ENCODE measurements around the gene PSMB9.

Gene PSMB9

DNA sequence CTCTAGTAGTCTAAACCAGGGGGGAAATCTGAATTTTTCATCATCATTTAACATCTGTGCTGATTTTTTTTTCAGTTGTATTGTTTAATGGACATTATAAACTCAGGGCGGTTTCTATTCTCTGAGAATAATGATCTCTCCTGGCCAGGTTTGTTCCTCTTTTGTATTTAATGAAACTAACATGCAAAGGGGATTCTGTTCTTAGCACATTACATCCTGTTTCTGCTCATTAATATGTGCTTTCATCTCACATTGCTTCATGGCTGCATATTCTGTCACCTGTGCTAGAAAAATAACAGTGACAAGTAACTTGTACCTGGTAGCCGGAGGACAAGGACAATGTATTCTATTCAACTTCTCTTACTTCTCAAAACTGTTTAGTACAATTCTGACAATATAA lies 38.0 kb upstream of the PSMB9 start:
- no peak for TF ChIP-seq CTCF (IDR thresholded peaks at IDR 0.05; ENCODE audit: control extremely low read depth, extremely low read depth, low read depth, missing control alignments)
- ChIA-PET CTCF (no interaction called here), POLR2A (interaction anchor here (1.0 kb wide), 1 partner anchor 23 kb away, joined by 3 read pairs; the partner anchor contains the start of gene TAP2)
- peak; percentile 64 for DNase-seq (ENCODE audit: extremely low spot score)

GRCh38 chr6:32816746-32817204 lies 37.2 kb upstream of the PSMB9 start, which contains the start of gene HLA-DOB:
Gene HLA-DOB (minus strand): TSS chr6:32817002. CDS start chr6:32816951, 51 bp downstream.
- no peak for TF ChIP-seq CTCF (IDR thresholded peaks at IDR 0.05; ENCODE audit: control extremely low read depth, extremely low read depth, low read depth, missing control alignments)
- ChIA-PET POLR2A (no interaction called here), CTCF (interaction anchor here (0.7 to 1.0 kb wide), 2 partner anchors 22 to 51 kb away, joined by 3 to 4 read pairs; partner anchors contain the start of gene TAP2)
- DNase-seq (ENCODE audit: extremely low spot score): peak; percentile 81

DNA sequence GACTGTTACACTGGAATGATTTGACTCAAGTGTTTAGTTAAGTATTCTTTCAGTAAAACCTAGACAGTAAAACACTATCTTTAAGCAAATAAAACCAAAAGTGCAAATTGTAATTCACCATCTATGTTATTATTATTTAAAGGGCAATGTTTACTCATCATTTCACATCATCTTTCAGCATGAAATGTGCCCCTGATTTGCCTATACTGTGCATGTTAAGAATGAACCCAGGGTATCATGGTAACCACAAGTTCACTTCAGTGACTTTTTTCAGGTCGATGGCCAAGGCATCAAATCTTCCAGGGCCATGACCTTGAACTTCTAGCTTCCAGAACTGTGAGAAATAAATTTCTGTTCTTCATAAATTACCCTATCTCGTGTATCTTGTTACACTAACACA lies 35.1 kb upstream of the PSMB9 start:
- ChIA-PET CTCF (interaction anchor here (1.3 to 4.8 kb wide), 2 partner anchors 20 to 35 kb away, joined by 5 to 32 read pairs; partner anchors contain the start of genes TAP1 and TAP2), POLR2A (no interaction called here)
- no peak for DNase-seq (ENCODE audit: extremely low spot score)
- no peak for TF ChIP-seq CTCF (IDR thresholded peaks at IDR 0.05; ENCODE audit: control extremely low read depth, extremely low read depth, low read depth, missing control alignments)

DNA sequence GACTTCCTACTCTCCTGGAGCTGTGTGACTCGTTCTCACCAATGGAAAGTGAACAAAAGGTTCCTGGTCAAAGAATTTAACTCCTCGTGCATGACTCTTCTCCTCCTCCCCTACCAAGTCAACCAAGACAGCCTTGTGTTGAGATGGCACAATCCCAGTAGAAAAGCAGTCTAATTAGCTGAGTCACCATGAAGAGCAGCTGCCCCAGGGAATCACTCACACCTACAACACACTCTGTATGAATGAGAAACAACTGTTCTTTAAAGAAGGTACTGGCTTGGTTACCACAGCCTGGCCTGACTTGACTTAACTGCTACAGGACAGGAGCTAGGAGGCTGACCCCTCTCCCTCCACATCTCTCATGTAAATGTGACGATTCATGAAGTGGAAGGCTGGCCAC lies 34.3 kb upstream of the PSMB9 start:
- POLR2A ChIA-PET: no interaction called here
- CTCF ChIA-PET: interaction anchor here (1.3 to 4.8 kb wide), 8 partner anchors 11 to 165 kb away, joined by 4 to 32 read pairs (median 5); partner anchors contain the start of genes TAP1 and TAP2
- no peak for DNase-seq (ENCODE audit: extremely low spot score)
- TF ChIP-seq CTCF (IDR thresholded peaks at IDR 0.05; ENCODE audit: control extremely low read depth, extremely low read depth, low read depth, missing control alignments): no peak

- ChIA-PET POLR2A (no interaction called here), CTCF (interaction anchor here (1.0 to 7.6 kb wide), 8 partner anchors 8 to 159 kb away, joined by 3 to 64 read pairs (median 4); partner anchors contain the start of genes PSMB9, TAP1 and TAP2)
- no peak for DNase-seq (ENCODE audit: extremely low spot score)
- TF ChIP-seq CTCF (IDR thresholded peaks at IDR 0.05; ENCODE audit: control extremely low read depth, extremely low read depth, low read depth, missing control alignments): peak; percentile 36
These were observed 28.0 kb upstream of the PSMB9 start for GRCh38 chr6:32825966-32826365.

DNA sequence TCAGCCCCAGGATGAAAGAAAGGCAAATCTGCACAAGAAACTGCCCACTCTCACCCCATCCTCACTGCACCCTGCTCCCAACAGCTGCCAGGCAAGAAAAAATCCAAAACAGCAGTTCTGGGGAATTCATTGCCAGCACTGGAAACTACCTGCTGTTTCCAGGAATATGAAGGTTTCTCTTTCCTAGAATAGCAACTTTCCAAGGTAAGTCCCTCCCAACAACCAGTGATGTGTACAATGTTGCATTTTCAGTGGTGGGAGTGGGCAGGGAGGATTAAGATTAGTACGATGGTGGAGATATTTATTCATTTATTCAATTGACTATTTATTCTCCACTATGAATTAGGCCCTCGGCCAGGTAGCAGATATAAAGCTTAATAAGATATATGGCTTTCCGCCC lies 27.0 kb upstream of the PSMB9 start:
- ChIA-PET POLR2A (no interaction called here), CTCF (interaction anchor here (1.0 to 7.6 kb wide), 6 partner anchors 11 to 158 kb away, joined by 3 to 64 read pairs (median 11); partner anchors contain the start of genes TAP1 and TAP2)
- no peak for DNase-seq (ENCODE audit: extremely low spot score)
- TF ChIP-seq CTCF (IDR thresholded peaks at IDR 0.05; ENCODE audit: control extremely low read depth, extremely low read depth, low read depth, missing control alignments): no peak

Measured in GM10248 (cell line).